Stomach smooth muscle (tissue), 2 donors: ENCODE measurements around the gene GNL3.

Experiments
- H3K27ac ChIP-seq: one replicate; pipeline ENCODE4 v1.7.0; 2013; ENCODE audit warnings: mild to moderate bottlenecking, low read length, inconsistent platforms
- H3K27me3 ChIP-seq, 2 donors: one replicate each; pipeline ENCODE4 v1.7.0; 2013; ENCODE audit warnings: low read length in 2 of 2; ENCODE audit not compliant: insufficient read depth in 2 of 2, control insufficient read depth in 1 of 2
- H3K36me3 ChIP-seq, 2 donors: one replicate each; pipeline ENCODE4 v1.7.0; 2013; ENCODE audit warnings: low read length in 2 of 2; ENCODE audit not compliant: control insufficient read depth in 2 of 2, insufficient read depth in 2 of 2
- H3K4me1 ChIP-seq: one replicate; pipeline ENCODE4 v1.7.0; 2013; ENCODE audit warnings: low read length; ENCODE audit not compliant: control insufficient read depth, insufficient read depth
- H3K4me3 ChIP-seq, 2 donors: one replicate each; pipeline ENCODE4 v1.7.0; 2013; ENCODE audit warnings: low read length in 2 of 2
- H3K9ac ChIP-seq, 2 donors: one replicate each; pipeline ENCODE4 v1.7.0; 2013; ENCODE audit warnings: low read length in 2 of 2, mild to moderate bottlenecking in 1 of 2
- H3K9me3 ChIP-seq, 2 donors: one replicate each; pipeline ENCODE4 v1.7.0; 2013; ENCODE audit warnings: low read length in 2 of 2; ENCODE audit not compliant: control insufficient read depth in 2 of 2
- donor health status: healthy.
- donor health status: Pancreatic carcinoma.

The GNL3 gene

GRCh38 chr3:52689151-52689550 is 3.3 kb downstream of the GNL3 start:
- Histone ChIP-seq H3K27me3 (no peaks in the 10 kb centered on the region), H3K27ac (no peak overlapping the region), H3K36me3 (peaks cover 46 to 57% of the 10 kb centered on the region in 2 donors)

GRCh38 chr3:52690560-52690959 is 4.7 kb downstream of the GNL3 start:
- peaks cover 57 to 68% of the 10 kb centered on the region in 2 donors for H3K36me3 ChIP-seq
- no peaks in the 10 kb centered on the region for H3K27me3 ChIP-seq
- H3K9me3 ChIP-seq = no peaks in the 10 kb centered on the region
- H3K4me1 ChIP-seq = peaks cover 8% of the 10 kb centered on the region
- no peak overlapping the region for H3K4me3 ChIP-seq
- H3K27ac ChIP-seq = no peak overlapping the region
- no peak overlapping the region for H3K9ac ChIP-seq

More at GRCh38 chr3:52689151-52689550, 3.3 kb downstream of the GNL3 start:
- no peak overlapping the region for H3K9ac ChIP-seq
- H3K4me3 ChIP-seq = no peak overlapping the region
- H3K9me3 ChIP-seq = no peaks in the 10 kb centered on the region
- peaks cover 13% of the 10 kb centered on the region for H3K4me1 ChIP-seq

GRCh38 chr3:52693071-52693470 is 7.2 kb downstream of the GNL3 start:
- Histone ChIP-seq H3K27me3 (no peaks in the 10 kb centered on the region), H3K9ac (no peak overlapping the region), H3K4me3 (no peak overlapping the region), H3K9me3 (no peaks in the 10 kb centered on the region), H3K27ac (no peak overlapping the region), H3K4me1 (no peaks in the 10 kb centered on the region), H3K36me3 (peaks cover 65 to 82% of the 10 kb centered on the region in 2 donors)

- Histone ChIP-seq H3K27ac (no peak overlapping the region), H3K4me1 (no peaks in the 10 kb centered on the region), H3K36me3 (peaks cover 50 to 68% of the 10 kb centered on the region in 2 donors), H3K4me3 (no peak overlapping the region), H3K9me3 (no peaks in the 10 kb centered on the region), H3K27me3 (no peaks in the 10 kb centered on the region), H3K9ac (no peak overlapping the region)
Measured at GRCh38 chr3:52694528-52695189, 8.8 kb downstream of the GNL3 start.

GRCh38 chr3:52695798-52696671 is 10.2 kb downstream of the GNL3 start:
- no peaks in the 10 kb centered on the region for H3K27me3 ChIP-seq
- H3K9me3 ChIP-seq = no peaks in the 10 kb centered on the region
- peaks cover 41 to 62% of the 10 kb centered on the region in 2 donors for H3K36me3 ChIP-seq
- H3K4me3 ChIP-seq = no peak overlapping the region
- no peaks in the 10 kb centered on the region for H3K4me1 ChIP-seq
- no peak overlapping the region for H3K9ac ChIP-seq
- H3K27ac ChIP-seq = no peak overlapping the region

- Histone ChIP-seq H3K4me3 (no peak overlapping the region), H3K9me3 (no peaks in the 10 kb centered on the region), H3K9ac (no peak overlapping the region), H3K27me3 (no peaks in the 10 kb centered on the region), H3K4me1 (no peaks in the 10 kb centered on the region), H3K36me3 (peaks cover 41 to 54% of the 10 kb centered on the region in 2 donors), H3K27ac (no peak overlapping the region)
Measured at GRCh38 chr3:52696830-52697631, 11.2 kb downstream of the GNL3 start.

- peaks cover 4% of the 10 kb centered on the region for H3K4me1 ChIP-seq
- H3K27me3 ChIP-seq = no peaks in the 10 kb centered on the region
- H3K36me3 ChIP-seq = peaks cover 40 to 51% of the 10 kb centered on the region in 2 donors
- H3K9me3 ChIP-seq = no peaks in the 10 kb centered on the region
- no peak overlapping the region for H3K9ac ChIP-seq
- H3K4me3 ChIP-seq = no peak overlapping the region
- H3K27ac ChIP-seq = no peak overlapping the region
Measured at GRCh38 chr3:52697632-52697965, 11.8 kb downstream of the GNL3 start.

- Histone ChIP-seq H3K36me3 (peaks cover under 1 to 11% of the 10 kb centered on the region in 2 donors), H3K9ac (no peak overlapping the region), H3K27ac (no peak overlapping the region), H3K9me3 (no peaks in the 10 kb centered on the region), H3K4me3 (no peak overlapping the region), H3K4me1 (peaks cover 30% of the 10 kb centered on the region), H3K27me3 (no peaks in the 10 kb centered on the region)
Measured at GRCh38 chr3:52703341-52703740, 17.5 kb downstream of the GNL3 start.

GRCh38 chr3:52704611-52705437 is 19.0 kb downstream of the GNL3 start:
- Histone ChIP-seq H3K9me3 (no peaks in the 10 kb centered on the region), H3K36me3 (peaks cover 8 to 10% of the 10 kb centered on the region in 2 donors), H3K27ac (peak overlapping the region; percentile 73), H3K9ac (peak overlapping the region; percentile 97 to 99), H3K4me1 (peaks cover 30% of the 10 kb centered on the region), H3K4me3 (peak overlapping the region; percentile 99), H3K27me3 (no peaks in the 10 kb centered on the region)

- Histone ChIP-seq H3K9me3 (no peaks in the 10 kb centered on the region), H3K36me3 (peaks cover 7 to 10% of the 10 kb centered on the region in 2 donors), H3K27ac (peak overlapping the region; percentile 73), H3K27me3 (no peaks in the 10 kb centered on the region), H3K4me3 (peak overlapping the region; percentile 99), H3K9ac (peak overlapping the region; percentile 97 to 99), H3K4me1 (peaks cover 30% of the 10 kb centered on the region)
Measured at GRCh38 chr3:52705438-52705687, 19.5 kb downstream of the GNL3 start.
